NAMALWA (cell line): ENCODE data around the gene SLC44A4.
A peak's percentile ranks its signal among the peaks of the same experiment; 100 is the strongest.
"Not testable (repeated sequence)": the region's sequence is repeated elsewhere in the genome, so short reads cannot be mapped to it uniquely, and the experiment has no call there.

Source experiments
- DNase-seq: peaks from one replicate; pipeline ENCODE4 v3.0.0-alpha.2; 2015; ENCODE audit warnings: low spot score

Gene SLC44A4

GRCh38 chr6:31878726-31879125, at the start of gene SLC44A4:
TSS of gene SLC44A4 (minus strand) at chr6:31878997. CDS start at chr6:31878980, 17 bp downstream.
- DNase-seq, result no peak

DNA sequence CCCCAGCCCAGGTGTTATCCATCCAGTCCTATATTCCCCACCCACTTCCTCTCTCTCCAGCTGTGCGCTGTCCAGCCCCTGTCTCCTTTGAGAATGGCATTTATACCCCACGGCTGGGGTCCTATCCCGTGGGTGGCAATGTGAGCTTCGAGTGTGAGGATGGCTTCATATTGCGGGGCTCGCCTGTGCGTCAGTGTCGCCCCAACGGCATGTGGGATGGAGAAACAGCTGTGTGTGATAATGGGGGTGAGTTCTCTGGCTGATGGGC, 49.8 kb upstream of the SLC44A4 start:
- DNase-seq, result no peak

GRCh38 chr6:31927863-31928671, 49.3 kb upstream of the SLC44A4 start:
- DNase-seq, result no peak

- DNase-seq, result no peak
Observed at GRCh38 chr6:31927242-31927862, 48.6 kb upstream of the SLC44A4 start, which contains the start of gene C2. TSS of gene C2 (plus strand) at chr6:31927717. CDS start at chr6:31927753, 36 bp downstream.

GRCh38 chr6:31922942-31923341, 44.1 kb upstream of the SLC44A4 start:
- DNase-seq, result peak; percentile 51

- no peak for DNase-seq
Observed at GRCh38 chr6:31920811-31921210, 42.0 kb upstream of the SLC44A4 start.

DNA sequence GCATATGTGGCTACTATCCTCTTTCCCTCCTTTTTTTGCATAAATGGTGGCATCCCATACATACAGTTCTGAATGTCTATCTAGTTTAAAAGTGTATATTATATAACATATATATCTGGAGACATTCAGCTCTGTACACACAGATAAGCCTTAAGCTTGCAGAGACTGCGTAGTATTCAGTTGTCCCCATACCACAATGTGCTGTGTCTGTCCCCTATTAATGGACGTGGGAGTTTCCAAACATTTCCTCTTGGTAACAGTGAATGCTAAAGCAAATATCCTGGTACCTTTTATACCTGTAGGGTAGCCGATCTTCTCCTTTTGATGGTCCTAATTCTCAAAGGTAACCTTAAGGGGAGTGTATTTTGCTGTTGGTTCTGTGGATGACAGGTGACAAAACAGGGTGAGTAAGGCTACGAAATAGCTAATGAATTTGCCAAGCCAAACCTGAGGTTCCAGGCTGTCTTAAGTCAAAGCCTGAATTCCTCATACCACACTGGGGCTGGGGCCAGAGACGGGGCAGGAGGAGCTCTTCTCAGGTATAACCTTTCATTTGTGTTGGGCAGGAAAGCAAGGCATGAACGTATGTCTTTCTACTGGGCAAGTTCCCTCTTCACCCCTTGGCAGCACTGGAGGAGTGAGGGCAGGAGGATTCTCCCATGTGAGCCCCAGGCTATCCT, 41.0 kb upstream of the SLC44A4 start:
- DNase-seq, result no peak

- DNase-seq, result no peak
Observed at GRCh38 chr6:31918069-31918720, 39.4 kb upstream of the SLC44A4 start.

GRCh38 chr6:31915756-31916155, 37.0 kb upstream of the SLC44A4 start:
- no peak for DNase-seq

DNA sequence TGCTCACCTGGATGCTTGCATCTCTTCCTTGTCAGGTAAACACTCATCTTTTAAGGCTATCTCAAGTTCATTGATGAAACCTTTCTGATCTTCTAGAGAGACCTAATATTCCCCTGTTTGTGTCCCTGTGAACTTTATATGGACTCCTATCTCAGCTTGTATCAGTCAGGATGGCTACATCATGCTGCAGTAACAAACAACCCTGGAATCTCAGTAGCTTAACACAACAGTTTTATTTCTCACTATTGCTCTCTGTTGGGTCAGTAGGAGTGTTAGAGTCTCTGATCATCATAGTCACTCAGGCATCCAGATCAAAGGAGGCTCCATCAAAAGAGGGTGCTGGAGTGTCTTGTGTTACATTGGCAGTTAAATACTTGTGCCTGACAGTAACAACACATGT, 36.6 kb upstream of the SLC44A4 start:
- DNase-seq, result no peak

- DNase-seq, result no peak
Observed at GRCh38 chr6:31911826-31912585, 33.2 kb upstream of the SLC44A4 start.

- not testable (repeated sequence) for DNase-seq
Observed at GRCh38 chr6:31909298-31909697, 30.5 kb upstream of the SLC44A4 start.

- no peak for DNase-seq
Observed at GRCh38 chr6:31908791-31909190, 30.0 kb upstream of the SLC44A4 start.

- DNase-seq, result not testable (repeated sequence)
Observed at GRCh38 chr6:31908255-31908654, 29.5 kb upstream of the SLC44A4 start.

- peak; percentile 37 for DNase-seq
Observed at GRCh38 chr6:31907158-31907813, 28.5 kb upstream of the SLC44A4 start.

DNA sequence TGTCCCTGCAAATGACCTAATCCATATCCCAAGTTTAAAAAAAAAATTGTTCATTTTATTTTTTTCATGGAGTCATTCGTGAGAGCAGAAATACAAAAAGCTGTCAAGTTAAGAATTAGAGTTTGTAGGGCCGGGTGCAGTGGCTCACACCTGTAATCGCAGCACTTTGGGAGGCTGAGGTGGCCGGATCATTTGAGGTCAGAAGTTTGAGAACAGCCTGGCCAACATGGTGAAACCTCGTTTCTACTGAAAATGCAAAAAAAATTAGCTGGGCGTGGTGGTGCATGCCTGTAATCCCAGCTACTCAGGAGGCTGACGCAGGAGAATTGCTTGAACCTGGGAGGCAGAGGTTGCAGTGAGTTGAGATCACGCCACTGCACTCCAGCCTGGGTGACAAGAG, 27.9 kb upstream of the SLC44A4 start:
- DNase-seq, result not testable (repeated sequence)

GRCh38 chr6:31906122-31906521, 27.3 kb upstream of the SLC44A4 start:
- no peak for DNase-seq

GRCh38 chr6:31905041-31905440, 26.2 kb upstream of the SLC44A4 start:
- no peak for DNase-seq

DNA sequence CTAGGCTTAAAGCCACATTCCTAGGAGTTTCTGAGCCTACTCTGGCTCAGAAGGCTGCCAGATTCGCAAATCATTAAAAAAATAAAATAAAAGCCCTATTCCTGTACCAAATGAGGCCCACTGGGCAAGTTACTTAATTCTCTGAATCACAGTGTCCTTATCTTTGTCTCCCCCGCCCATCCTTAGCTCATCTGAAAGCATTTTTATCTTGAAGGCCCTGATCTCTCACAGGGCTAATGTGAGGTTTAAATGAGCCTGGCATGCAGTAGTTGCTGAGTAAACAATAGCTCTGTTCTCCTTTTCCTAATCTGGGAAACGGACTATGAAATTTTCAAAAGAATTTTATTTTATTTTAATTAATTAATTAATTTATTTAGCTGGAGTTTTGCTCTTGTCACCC, 25.2 kb upstream of the SLC44A4 start:
- no peak for DNase-seq

DNA sequence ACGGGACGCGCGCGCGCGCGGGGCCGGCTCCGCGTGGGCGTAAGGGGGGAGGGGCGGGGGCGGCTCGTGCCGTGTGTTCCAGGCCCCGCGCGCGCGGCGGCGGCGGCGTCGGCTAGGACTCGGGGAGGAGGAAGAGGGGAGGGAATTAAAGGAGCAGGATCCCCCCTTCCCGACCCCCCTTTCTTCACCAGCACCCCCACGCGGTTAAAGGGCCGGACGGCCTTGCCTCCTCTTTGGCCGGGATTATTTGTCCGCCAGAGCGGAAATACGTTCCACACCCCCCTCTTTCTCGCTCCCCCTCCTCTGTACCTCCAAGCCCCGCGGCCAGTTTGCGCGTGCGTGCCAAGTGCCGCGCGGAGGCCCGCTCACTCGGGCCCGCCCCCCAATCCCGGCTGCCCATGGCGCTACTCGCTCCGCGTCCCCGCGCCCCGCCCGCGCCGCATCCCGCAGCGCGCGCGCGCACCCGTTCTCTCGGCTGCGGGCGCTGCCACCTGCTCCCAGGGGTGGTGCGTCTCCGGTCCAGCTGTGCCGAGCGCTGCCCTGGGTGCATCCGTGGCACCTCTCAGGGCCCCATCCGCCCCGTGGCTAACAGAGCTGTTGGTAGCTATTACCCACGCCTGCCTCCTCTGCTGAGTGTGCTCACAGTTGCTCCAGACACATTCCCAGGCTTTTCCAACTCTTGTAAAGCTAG, 23.3 kb upstream of the SLC44A4 start, which contains the start of gene ZBTB12:
TSS of gene ZBTB12 (minus strand) at position 134 of the 691 bp plus-strand sequence. CDS start 781 bp downstream, outside the sequence.
- DNase-seq, result peak; percentile 92
